Activated CD8-positive, alpha-beta memory T cell treated with anti-CD3 and anti-CD28 coated beads for 36 hours (primary cell): ENCODE results near the gene HABP2. TPM values are rescaled to one million over a fixed set of nuclear protein-coding genes. Genes with fewer than 3 reads are reported as not detected.

Source experiments
- CTCF ChIA-PET: fragments of 350-600 bp; sonication (Branson Sonifier 250); formaldehyde crosslinking; loops from one replicate; lab custom pipeline; 2021; ENCODE audit warnings: antibody characterized with exemption; lab: Charles Lee
- POLR2A ChIA-PET: fragments of 350-600 bp; sonication (Branson Sonifier 250); formaldehyde crosslinking; loops from one replicate; lab custom pipeline; 2021; ENCODE audit warnings: antibody characterized with exemption; lab: Charles Lee
- total RNA-seq, 2 experiments: library from RNA; stranded (reverse); gene quantifications; one replicate each; pipeline ENCODE4 v1.2.3, GENCODE V29; 2021

Gene HABP2
- total RNA-seq, 2 experiments from 2014 or later = not detected

DNA sequence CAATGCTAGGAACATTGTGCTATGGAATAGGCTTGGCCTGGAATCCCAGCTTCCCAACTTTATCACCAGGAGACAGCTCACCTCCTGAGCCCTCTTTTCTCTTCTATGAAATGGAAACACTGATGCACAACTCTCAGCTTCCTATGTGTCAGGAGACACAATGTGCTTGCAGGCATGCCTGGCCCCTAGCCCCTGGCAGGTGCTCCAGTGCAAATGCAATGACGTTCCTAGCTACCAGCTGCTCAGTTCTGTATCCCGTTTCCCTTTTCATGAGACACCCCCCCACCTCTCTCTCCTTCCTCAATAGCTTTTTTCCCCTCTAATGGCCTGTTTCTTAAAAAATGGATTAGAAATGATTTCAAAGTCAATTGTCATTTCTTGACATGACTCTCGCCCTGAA, 30.7 kb downstream of the HABP2 start:
- ChIA-PET POLR2A (no interaction called here), CTCF (interaction anchor here (0.7 kb wide), 1 partner anchor 20 kb away, joined by 3 read pairs; no protein-coding TSS in a partner anchor)

- POLR2A ChIA-PET = no interaction called here
- CTCF ChIA-PET = no interaction called here
Observed at GRCh38 chr10:113585949-113586348, 33.1 kb downstream of the HABP2 start.

DNA sequence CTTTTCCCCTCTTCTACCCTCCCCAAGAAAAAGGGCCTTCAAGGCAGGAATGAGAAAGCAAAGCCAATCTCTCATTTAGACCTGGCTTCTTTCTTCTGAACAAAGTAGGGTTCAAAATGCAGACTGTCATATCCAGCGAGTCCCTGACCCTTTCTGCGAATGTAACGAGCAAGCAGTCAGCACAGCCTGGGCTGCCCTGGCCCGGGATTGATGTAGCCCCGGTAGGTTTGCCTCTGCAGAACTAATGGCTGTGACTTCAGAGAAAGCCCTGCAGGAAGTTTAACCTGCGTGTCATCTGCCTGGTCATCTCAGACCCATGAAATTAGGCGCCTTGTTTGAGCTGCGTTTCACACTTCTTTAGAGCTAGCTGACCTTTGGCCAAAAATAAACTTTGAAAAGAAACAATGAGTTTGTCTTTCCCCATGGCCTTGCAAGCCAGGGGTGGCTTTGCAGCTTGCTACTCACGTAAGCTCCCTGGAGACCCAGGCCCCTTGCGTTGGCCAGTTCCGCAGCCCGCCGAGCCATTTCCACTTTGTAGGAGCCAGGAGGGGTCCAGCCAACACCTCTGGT, 36.4 kb downstream of the HABP2 start:
- CTCF ChIA-PET = no interaction called here
- POLR2A ChIA-PET = no interaction called here

DNA sequence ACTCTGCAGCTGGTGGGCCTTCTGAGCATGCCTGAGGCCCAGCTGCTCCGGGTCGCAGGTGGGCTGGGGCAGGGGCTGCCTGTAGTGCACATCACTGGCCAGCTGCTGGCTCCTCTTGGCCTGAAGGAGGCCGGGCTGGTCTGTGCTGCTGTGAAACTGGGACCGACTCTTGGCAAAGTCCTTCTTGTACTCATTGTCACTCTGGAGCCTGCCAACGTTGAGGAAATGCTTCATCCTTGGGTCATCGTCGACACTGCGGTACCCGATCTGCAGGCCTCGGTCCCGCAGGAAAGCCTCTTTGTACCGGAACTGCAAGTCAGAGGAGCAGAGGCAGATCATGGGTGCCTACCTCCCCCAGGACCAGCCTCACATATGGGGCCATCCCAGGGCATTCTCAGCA, 37.7 kb downstream of the HABP2 start:
- POLR2A ChIA-PET = no interaction called here

DNA sequence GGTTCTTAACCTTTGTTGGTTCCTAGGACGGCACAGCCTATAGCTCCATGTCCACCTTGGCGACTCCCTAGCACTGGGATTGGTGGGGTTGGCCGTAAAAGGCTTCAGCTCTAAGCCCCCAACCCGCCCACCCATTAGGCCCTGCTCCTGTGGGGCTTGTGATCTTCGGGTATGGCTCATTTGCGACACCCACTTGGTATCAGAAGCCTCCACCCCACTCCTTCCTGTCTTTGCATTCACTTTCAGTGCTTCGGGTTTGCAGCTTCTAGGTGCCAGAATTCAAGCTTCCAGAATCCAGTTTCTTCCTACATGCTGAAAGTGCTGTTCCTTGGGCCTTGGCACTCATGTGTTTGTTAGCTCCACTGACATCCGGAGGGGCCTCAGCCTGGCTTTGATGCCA, 39.5 kb downstream of the HABP2 start:
- POLR2A ChIA-PET = no interaction called here
- CTCF ChIA-PET = no interaction called here

More for the DNA sequence above, 37.7 kb downstream of the HABP2 start:
- CTCF ChIA-PET = no interaction called here

GRCh38 chr10:113594652-113595051, 41.8 kb downstream of the HABP2 start:
- ChIA-PET POLR2A (no interaction called here), CTCF (no interaction called here)

- POLR2A ChIA-PET = no interaction called here
- CTCF ChIA-PET = no interaction called here
Observed at GRCh38 chr10:113600569-113600968, 47.7 kb downstream of the HABP2 start.

- ChIA-PET POLR2A (no interaction called here), CTCF (no interaction called here)
Observed at GRCh38 chr10:113603057-113603777, 50.4 kb downstream of the HABP2 start.

- CTCF ChIA-PET = no interaction called here
- POLR2A ChIA-PET = no interaction called here
Observed at GRCh38 chr10:113604572-113604971, 51.7 kb downstream of the HABP2 start.

DNA sequence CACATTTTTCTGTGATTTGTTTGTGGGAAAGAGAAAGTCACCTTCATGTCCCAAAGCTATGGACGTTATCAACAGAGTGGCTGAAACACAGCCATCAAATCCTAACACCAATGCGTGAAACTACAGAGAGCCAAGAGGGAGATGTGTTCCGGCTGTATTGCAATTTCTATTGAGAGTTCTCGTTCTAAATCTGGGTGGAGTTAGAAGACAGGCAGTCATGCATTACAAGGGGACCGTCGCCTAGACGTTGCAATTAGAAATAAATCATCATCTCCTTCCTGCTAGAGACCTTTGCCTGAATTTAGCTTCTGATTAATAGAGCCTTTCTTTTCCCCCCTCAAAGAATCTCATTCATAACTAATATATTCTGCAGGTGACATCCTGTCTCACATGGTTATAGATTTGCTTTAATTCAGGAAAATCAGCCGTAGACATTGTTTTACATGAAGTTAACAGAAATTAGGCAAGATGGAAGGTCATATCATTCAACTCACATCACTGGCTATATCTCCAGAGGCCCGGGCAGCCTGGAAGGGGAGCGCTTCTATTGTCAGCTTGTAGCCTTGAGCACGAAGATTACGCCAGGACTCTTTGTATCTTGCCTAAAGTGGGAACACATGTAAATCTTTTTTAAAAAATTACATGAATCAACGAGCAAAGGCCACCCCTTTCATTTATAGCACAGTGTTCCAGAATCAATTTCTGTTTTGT, 52.6 kb downstream of the HABP2 start:
- POLR2A ChIA-PET = no interaction called here
- CTCF ChIA-PET = no interaction called here

- CTCF ChIA-PET = no interaction called here
- POLR2A ChIA-PET = no interaction called here
Observed at GRCh38 chr10:113609704-113610108, 56.9 kb downstream of the HABP2 start.

GRCh38 chr10:113610631-113611601, 58.1 kb downstream of the HABP2 start:
- CTCF ChIA-PET = no interaction called here
- POLR2A ChIA-PET = no interaction called here

DNA sequence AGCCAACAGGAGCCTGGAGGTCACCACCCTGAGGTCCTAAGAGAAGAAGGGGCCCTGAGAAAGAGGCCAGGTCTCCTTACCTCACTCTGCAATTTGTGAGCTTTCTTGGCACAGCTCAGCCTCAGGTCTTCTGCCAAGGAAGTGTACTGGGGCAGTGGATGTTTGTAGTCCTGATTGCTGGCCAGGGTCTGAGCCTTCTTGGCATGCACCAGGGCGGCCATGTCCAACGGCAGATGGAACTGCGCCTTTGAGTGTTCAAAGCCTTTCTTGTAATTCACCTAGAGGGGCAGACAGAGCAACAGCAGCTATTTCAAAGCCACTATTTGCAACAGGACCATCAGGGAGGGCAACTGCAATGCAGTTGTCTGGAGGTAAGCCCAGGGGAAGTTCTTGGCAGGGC, 59.3 kb downstream of the HABP2 start:
- CTCF ChIA-PET = no interaction called here
- POLR2A ChIA-PET = no interaction called here

DNA sequence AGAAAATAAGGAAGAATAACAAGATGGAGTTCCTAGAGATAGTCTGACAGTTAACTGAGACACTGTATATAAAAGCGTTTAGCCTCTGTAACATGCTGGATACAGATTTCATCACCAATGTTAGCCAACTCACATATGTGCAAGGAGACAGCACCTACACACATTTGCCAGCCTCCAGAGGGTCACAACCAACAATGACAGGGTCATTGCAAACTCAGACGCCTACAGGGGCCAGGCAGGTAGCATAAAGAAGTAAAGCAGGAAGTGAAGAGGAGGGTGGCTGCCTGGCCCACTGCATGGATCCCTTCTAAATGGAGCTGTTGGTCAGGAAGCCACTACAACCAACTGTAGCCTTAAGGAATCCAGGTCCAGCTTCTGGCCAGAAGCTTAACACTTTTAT, 60.6 kb downstream of the HABP2 start:
- CTCF ChIA-PET = no interaction called here
- POLR2A ChIA-PET = no interaction called here

DNA sequence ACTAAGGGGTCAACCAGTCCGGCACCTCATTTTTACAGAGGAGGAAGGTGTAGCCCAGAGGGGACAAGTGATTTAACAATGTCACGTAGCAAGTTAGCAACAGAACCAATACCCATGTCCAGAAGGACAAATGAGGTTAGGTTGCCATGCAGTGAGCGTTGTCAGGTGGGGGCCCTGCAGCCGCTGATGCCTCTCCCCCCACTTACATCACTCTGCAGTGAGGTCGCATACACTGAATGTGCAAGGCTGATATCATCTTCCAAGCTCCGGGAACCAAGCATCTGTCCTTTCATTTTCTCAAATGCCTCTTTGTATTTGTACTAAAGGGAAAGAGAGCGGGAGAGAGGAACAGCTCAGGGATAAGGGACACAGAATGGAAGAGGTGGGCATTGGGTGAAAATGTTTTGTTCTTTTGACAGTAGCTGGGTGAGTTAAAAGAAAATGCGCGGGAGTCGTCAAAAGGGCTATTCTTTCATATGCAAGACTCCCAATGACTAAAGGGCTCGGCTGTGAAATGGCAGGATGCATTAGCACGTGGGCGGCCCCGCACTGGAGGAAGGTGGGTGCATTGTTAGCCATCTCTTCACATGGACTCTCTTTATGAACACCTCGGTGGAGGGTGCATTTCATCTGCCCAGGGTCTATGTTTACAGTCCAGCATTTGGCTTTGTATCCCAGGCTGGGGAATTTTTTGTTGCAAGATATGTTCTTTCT, 61.3 kb downstream of the HABP2 start:
- ChIA-PET POLR2A (no interaction called here), CTCF (no interaction called here)

GRCh38 chr10:113616244-113617074, 63.6 kb downstream of the HABP2 start:
- POLR2A ChIA-PET = interaction anchor here (1.0 kb wide), 1 partner anchor 10 kb away, joined by 3 read pairs; no protein-coding TSS in a partner anchor
- CTCF ChIA-PET = interaction anchor here (0.6 kb wide), 1 partner anchor 707 kb away, joined by 5 read pairs; no protein-coding TSS in a partner anchor

GRCh38 chr10:113617086-113617485, 64.2 kb downstream of the HABP2 start:
- CTCF ChIA-PET = no interaction called here

DNA sequence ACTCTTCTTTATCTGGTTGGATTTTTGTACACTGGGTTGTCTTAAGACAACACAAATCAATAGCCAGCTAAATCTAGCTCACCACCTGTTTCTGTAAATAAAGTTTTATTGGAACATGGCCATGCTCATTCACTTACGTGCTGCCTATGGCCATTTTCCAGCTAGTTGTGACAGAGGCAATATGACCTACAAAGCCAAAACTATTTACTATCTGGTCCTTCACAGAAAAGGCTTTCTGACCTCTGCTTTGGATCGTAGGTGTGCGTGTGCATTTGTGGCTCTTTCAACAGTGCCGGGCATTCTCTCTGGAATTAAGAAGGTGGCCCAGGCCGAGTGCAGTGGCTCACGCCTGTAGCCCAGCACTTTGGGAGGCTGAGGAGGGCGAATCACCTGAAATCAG, 65.5 kb downstream of the HABP2 start:
- ChIA-PET CTCF (no interaction called here), POLR2A (no interaction called here)

More at GRCh38 chr10:113617086-113617485, 64.2 kb downstream of the HABP2 start:
- POLR2A ChIA-PET = interaction anchor here (1.0 kb wide), 1 partner anchor 9 kb away, joined by 3 read pairs; no protein-coding TSS in a partner anchor
